ENCODE results near the gene ABCC1.

ABCC1 gene

DNA sequence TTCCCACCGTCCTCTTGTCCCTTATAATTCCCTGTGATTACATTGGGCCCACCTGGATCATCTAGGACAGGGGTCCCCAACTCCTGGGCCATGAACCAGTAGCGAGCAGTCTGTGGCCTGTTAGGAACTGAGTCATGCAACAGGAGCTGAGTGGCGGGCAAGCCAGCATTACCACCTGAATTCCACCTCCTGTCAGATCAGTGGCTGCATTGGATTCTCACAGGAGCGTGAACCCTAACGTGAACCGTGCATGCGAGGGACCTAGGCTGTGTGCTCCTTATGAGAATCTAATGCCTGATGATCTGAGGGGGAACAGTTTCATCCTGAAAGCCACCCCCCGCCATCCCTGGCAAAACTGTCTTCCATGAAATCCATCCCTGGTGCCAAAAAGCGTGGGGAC lies 36.8 kb downstream of the ABCC1 start:
- no peak overlapping the region for H3K4me3 ChIP-seq (ENCODE audit: low read depth, low read length)
- TF ChIP-seq, protein P1, sequence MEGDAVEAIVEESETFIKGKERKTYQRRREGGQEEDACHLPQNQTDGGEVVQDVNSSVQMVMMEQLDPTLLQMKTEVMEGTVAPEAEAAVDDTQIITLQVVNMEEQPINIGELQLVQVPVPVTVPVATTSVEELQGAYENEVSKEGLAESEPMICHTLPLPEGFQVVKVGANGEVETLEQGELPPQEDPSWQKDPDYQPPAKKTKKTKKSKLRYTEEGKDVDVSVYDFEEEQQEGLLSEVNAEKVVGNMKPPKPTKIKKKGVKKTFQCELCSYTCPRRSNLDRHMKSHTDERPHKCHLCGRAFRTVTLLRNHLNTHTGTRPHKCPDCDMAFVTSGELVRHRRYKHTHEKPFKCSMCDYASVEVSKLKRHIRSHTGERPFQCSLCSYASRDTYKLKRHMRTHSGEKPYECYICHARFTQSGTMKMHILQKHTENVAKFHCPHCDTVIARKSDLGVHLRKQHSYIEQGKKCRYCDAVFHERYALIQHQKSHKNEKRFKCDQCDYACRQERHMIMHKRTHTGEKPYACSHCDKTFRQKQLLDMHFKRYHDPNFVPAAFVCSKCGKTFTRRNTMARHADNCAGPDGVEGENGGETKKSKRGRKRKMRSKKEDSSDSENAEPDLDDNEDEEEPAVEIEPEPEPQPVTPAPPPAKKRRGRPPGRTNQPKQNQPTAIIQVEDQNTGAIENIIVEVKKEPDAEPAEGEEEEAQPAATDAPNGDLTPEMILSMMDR (IDR thresholded peaks at IDR 0.05; ENCODE audit: low read depth, low read length): no peak

DNA sequence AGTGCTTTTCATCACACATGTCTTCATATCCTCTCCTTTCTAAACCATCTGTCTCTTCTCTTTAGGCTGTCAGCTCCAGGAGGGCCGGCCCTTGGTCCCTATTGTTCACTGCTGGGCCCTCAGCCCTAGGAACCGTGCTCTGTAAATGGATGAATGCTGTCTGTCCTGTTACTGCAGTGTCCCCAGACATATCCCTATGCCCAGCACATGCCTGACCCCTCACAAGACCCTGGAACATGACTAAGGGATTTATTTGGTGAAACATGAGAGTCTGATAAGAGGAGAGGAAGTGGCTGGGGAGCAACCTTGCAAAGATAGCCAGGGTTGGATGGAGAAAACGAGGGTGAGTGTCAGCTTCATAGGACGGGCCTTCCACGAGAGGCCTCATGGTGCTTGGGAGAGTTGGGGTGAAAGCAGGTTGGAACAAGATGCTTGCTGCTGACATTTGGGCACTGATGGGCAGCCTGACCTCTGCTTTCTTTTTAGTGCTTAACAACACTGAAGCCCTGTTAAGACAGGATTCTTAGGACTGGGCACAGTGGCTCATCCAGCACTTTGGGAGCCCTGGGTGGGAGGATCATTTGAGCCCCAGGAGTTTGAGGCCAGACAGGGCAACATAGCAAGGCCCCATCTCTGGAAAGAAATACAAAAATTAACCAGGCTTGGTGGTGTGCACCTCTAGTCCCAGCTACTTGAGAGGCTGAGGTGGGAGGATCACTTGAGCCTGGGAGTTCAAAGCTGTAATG lies 39.0 kb downstream of the ABCC1 start:
- TF ChIP-seq, protein P1 (IDR thresholded peaks at IDR 0.05; ENCODE audit: low read depth, low read length): no peak
- no peak overlapping the region for H3K4me3 ChIP-seq (ENCODE audit: low read depth, low read length)

DNA sequence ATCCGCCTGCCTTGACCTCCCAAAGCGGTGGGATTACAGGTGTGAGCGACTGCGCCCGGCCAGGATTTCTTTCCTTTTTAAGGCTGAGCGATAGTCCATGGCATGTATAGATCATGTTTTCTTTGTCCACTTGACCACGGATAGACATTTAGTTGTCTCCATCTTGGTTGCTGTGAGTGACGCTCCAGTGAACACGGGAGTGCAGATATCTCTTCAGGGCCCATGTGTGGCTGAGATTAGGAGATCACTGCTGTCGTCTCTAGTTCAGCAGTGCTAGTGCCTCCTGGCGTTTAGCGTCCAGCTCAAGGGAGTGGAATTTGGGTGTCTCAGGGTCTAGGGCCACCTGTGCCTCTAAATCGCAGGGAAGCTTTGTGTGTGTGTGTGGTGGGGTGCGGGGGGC lies 41.5 kb downstream of the ABCC1 start:
- no peak overlapping the region for H3K4me3 ChIP-seq (ENCODE audit: low read depth, low read length)
- TF ChIP-seq, protein P1 (IDR thresholded peaks at IDR 0.05; ENCODE audit: low read depth, low read length): no peak

DNA sequence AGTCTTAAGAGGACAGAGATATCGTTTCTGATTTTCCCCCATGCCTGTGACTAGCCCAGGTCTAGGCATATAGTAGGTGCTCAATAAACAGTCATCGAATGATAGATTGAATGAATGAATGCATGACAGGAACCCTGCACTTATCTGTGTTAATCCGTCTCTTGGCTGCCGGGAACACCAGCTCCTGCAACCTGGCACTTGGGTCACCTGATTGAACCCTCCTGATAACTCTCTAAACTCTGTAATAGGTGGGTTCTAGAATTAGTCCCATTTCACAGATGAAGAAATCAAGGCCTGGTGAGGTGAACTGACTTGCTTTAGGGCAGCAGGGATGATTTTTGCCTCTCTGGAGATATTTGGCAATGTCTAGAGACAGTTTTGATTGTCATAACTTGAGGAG lies 43.7 kb downstream of the ABCC1 start:
- H3K4me3 ChIP-seq (ENCODE audit: low read depth, low read length): no peak overlapping the region
- TF ChIP-seq, protein P1 (IDR thresholded peaks at IDR 0.05; ENCODE audit: low read depth, low read length): no peak

DNA sequence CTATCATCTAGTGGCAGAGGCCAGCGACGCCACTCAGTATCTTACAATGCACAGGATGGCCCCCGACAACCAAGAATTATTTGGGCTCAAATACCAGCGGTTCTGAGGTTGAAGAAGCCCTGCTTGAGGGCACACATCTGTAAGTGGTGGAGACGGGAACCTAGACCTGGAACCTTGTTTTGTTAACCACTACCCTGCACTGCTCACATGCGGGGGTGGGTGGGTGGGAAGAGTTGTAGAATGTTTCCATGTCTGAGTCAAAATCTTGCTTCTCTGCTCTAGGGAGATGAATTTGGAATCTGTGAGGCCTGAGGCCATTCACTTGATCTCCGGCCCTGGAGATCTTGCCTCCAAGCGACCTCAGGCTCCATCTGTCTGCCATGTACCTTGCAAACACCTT lies 44.1 kb downstream of the ABCC1 start:
- TF ChIP-seq, protein P1 (IDR thresholded peaks at IDR 0.05; ENCODE audit: low read depth, low read length): no peak
- no peak overlapping the region for H3K4me3 ChIP-seq (ENCODE audit: low read depth, low read length)

DNA sequence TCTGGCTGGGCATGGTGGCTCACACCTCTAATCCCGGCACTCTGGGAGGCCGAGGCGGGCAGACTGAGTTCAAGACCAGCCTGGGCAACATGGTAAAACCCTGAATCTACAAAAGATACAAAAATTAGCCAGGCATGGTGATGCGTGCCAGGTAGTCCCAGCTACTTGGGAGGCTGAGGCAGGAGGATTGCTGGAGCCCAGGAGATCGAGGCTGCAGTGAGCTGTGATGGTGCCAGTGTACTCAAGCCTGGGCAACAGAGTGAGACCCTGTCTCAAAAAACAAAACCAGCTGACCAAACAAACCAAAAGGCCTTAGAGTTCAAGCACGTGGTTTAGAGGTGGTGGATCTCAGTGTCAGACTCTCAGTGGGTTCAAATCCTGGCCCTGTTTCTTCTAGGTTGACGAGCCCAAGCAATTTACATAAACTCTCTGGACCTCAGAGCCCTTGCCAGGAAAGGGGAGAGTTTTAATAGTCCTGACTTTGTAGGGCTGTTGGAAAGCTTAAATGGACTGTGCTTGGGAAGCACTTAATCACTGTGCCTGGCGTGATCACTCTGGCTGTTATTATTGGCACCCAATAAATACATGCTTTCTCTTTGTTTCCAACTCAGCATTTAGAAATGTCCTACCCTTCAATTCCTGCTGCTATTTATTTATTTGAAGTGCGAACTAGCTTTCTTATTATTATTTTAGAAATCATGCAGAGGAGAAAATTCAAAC lies 44.7 kb downstream of the ABCC1 start:
- TF ChIP-seq, protein P1 (IDR thresholded peaks at IDR 0.05; ENCODE audit: low read depth, low read length): no peak
- no peak overlapping the region for H3K4me3 ChIP-seq (ENCODE audit: low read depth, low read length)

DNA sequence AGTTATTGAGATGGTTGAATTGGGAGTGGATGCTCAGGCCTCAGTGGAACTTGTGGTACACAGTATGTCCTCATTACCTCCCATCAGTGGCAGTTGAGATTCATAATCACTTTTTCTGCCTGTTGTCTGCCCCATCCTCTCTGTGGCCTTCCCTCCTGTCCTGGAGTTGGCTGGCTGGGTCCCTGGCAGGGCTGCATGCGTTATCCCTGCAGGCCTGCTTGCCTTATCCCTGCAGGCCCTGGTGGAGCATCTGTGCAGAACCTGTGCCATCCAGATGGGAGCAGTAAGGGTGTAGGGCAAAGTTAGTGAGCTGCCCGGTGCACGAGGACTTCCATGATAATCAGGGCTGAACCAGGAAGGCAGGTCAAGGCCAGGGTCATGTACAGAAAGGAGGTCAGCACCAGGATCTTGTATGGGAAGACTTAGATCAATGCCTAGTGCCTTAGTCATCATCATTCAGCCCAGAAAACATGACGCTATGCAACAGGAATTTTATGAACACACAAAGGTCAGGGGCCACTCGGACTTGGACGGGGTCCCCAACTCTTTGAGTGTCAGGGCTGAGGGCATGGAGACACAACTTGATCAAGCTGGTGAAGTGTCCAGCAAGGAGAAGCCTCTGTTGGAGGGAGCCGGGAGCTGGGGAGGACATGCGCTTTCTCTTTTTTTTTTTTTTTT lies 47.2 kb downstream of the ABCC1 start:
- no peak overlapping the region for H3K4me3 ChIP-seq (ENCODE audit: low read depth, low read length)

More for the DNA sequence above, 47.2 kb downstream of the ABCC1 start:
- TF ChIP-seq, protein P1 (IDR thresholded peaks at IDR 0.05; ENCODE audit: low read depth, low read length): no peak

Measured in WI38 (cell line).